ENCODE data around the gene ASB2.

DNA sequence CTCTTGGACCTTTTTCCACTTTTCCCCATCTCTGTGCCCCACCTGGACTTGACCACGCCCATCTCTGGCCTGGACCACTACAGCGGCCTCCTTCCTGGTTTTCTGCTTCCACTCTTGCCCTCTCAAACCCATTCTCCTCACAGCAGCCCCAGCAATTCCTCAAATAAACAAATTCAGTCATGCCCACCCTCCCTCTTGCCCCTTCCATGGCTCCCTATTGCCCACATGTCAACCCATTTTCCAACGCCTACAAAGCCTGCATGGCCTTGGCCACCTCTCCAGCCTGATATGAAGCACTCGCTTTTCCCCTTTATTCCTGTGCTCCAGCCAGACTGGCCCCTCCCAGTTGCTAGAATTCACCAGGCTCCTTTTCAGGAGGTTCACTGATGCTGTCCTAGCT lies 43.9 kb upstream of the ASB2 start:
- TF ChIP-seq, protein P1, sequence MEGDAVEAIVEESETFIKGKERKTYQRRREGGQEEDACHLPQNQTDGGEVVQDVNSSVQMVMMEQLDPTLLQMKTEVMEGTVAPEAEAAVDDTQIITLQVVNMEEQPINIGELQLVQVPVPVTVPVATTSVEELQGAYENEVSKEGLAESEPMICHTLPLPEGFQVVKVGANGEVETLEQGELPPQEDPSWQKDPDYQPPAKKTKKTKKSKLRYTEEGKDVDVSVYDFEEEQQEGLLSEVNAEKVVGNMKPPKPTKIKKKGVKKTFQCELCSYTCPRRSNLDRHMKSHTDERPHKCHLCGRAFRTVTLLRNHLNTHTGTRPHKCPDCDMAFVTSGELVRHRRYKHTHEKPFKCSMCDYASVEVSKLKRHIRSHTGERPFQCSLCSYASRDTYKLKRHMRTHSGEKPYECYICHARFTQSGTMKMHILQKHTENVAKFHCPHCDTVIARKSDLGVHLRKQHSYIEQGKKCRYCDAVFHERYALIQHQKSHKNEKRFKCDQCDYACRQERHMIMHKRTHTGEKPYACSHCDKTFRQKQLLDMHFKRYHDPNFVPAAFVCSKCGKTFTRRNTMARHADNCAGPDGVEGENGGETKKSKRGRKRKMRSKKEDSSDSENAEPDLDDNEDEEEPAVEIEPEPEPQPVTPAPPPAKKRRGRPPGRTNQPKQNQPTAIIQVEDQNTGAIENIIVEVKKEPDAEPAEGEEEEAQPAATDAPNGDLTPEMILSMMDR (optimal IDR thresholded peaks at IDR 0.05 in 1 of 3, IDR thresholded peaks at IDR 0.05 in 1 of 3, conservative IDR thresholded peaks at IDR 0.05 in 1 of 3; ENCODE audit: extremely low read depth in 1 of 3, insufficient read depth in 2 of 3, low read length in 3 of 3): no peak
- no peak for TF ChIP-seq EZH2 (IDR thresholded peaks at IDR 0.05; ENCODE audit: low read length)

Data from keratinocyte (primary cell).